Endodermal cell (in vitro differentiated cells): ENCODE measurements around the gene SPACA7. TPM values are rescaled to one million over a fixed set of nuclear protein-coding genes. Genes with fewer than 3 reads are reported as not detected.
"Not testable (repeated sequence)": the region's sequence is repeated elsewhere in the genome, so short reads cannot be mapped to it uniquely, and the experiment has no call there.

Experiments used
- DNase-seq: peaks from one replicate; pipeline ENCODE4 v3.0.0-alpha.2; 2017
- H3K27ac ChIP-seq: 2 replicates; pipeline ENCODE4 v1.5.1; 2013; ENCODE audit warnings: mild to moderate bottlenecking, low read depth, low read length, moderate library complexity
- H3K27me3 ChIP-seq: 2 replicates; pipeline ENCODE4 v1.6.1; 2013; ENCODE audit warnings: mild to moderate bottlenecking, low read length, moderate library complexity; ENCODE audit not compliant: insufficient read depth, control insufficient read depth, poor library complexity, severe bottlenecking
- H3K36me3 ChIP-seq: 2 replicates; pipeline ENCODE4 v1.7.0; 2013; ENCODE audit warnings: mild to moderate bottlenecking, low read length, moderate library complexity; ENCODE audit not compliant: control insufficient read depth, insufficient read depth
- H3K4me1 ChIP-seq: one replicate; pipeline ENCODE4 v1.7.0; 2013; ENCODE audit warnings: low read length; ENCODE audit not compliant: control insufficient read depth, insufficient read depth
- H3K4me3 ChIP-seq: 2 replicates; pipeline ENCODE4 v1.5.1; 2013; ENCODE audit warnings: mild to moderate bottlenecking, low read length, moderate library complexity
- H3K9ac ChIP-seq: 2 replicates; pipeline ENCODE4 v1.6.1; 2013; ENCODE audit warnings: mild to moderate bottlenecking, low read length, moderate library complexity; ENCODE audit not compliant: poor library complexity, severe bottlenecking; ENCODE audit errors: extremely low read depth
- H3K9me3 ChIP-seq: 2 replicates; pipeline ENCODE4 v1.6.1; 2013; ENCODE audit warnings: mild to moderate bottlenecking, low read length, moderate library complexity; ENCODE audit not compliant: control insufficient read depth
- H3K27ac Mint-ChIP-seq: 2 replicates; pipeline ENCODE4 v1.8.0; 2020; ENCODE audit warnings: mixed read lengths
- H3K27me3 Mint-ChIP-seq: 2 replicates; pipeline ENCODE4 v1.8.0; 2021; ENCODE audit warnings: mild to moderate bottlenecking, mixed read lengths; ENCODE audit not compliant: insufficient read depth
- H3K36me3 Mint-ChIP-seq: 2 replicates; pipeline ENCODE4 v1.8.0; 2020; ENCODE audit warnings: low read depth, mixed read lengths
- H3K4me1 Mint-ChIP-seq: 2 replicates; pipeline ENCODE4 v1.8.0; 2020; ENCODE audit warnings: mixed read lengths
- H3K4me3 Mint-ChIP-seq: 2 replicates; pipeline ENCODE4 v1.8.0; 2020; ENCODE audit warnings: mild to moderate bottlenecking, moderate library complexity, mixed read lengths
- H3K9me3 Mint-ChIP-seq: 2 replicates; pipeline ENCODE4 v1.8.0; 2020; ENCODE audit warnings: mild to moderate bottlenecking, mixed read lengths
- WGBS, 2 experiments: methylation state at CpG; one replicate each; pipeline versions ENCODE4 v1.1.5 to v1.1.7; 2013; ENCODE audit warnings: missing lambda C conversion rate in 2 of 2, mixed read lengths in 1 of 2; ENCODE audit not compliant: insufficient coverage in 1 of 2, insufficient read length in 1 of 2; 5-methylcytosine and 5-hydroxymethylcytosine counted together
- total RNA-seq, 2 donors: library from RNA; stranded (reverse); fragmentation: NEBNext Ultra II Directional in 1 of 2; extraction: Animal tissue kit (Norgen Biotek cat#: 25700) in 1 of 2; gene quantifications; 2 replicates in 1 of 2; 3 replicates in 1 of 2; pipeline ENCODE4 v1.2.1, GENCODE V29; 2021
- TF ChIP-seq, protein P1 (sequence below): fragments of 200-600 bp; sonication (generic); conservative IDR thresholded peaks from 2 replicates; pipeline ENCODE4 v1.5.0; 2021; ENCODE audit warnings: antibody characterized with exemption, mild to moderate bottlenecking

The SPACA7 gene
- total RNA-seq, 2 donors from 2014 or later, result not detected

DNA sequence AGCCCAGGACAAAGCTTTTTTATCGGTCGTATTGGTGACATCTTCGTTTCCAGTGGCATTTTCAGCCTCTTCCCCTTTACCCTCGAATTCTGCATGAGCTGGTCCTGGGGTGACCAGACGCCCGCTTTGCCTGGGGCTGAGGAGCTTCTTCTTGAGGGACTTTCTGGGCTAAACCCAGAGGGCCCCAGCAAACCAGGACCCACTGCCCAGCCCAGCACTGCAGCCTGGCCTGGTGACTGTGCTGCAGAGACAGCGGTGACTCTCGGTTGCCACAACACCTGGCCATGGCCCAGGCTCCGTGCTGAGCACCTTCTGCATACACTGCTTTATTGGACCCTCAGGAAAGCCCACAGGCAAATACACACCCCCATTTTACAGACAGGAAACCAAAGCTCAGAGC is 21.0 kb downstream of the SPACA7 start:
- no peak overlapping the region for H3K4me3 Mint-ChIP-seq
- H3K36me3 ChIP-seq, result no peaks in the 10 kb centered on the region
- H3K27me3 Mint-ChIP-seq, result peaks cover 1% of the 10 kb centered on the region
- no peak overlapping the region for H3K27ac Mint-ChIP-seq
- H3K4me1 ChIP-seq, result no peaks in the 10 kb centered on the region
- no peaks in the 10 kb centered on the region for H3K9me3 Mint-ChIP-seq
- no peak overlapping the region for H3K27ac ChIP-seq
- DNase-seq, result no peak
- WGBS, 2 experiments, result 83 to 91% methylated on average over 4 to 9 of the region's 9 CpGs
- H3K27me3 ChIP-seq, result no peaks in the 10 kb centered on the region
- H3K4me1 Mint-ChIP-seq, result no peaks in the 10 kb centered on the region
- no peaks in the 10 kb centered on the region for H3K9me3 ChIP-seq
- H3K36me3 Mint-ChIP-seq, result no peaks in the 10 kb centered on the region
- no peak overlapping the region for H3K4me3 ChIP-seq
- TF ChIP-seq, protein P1, sequence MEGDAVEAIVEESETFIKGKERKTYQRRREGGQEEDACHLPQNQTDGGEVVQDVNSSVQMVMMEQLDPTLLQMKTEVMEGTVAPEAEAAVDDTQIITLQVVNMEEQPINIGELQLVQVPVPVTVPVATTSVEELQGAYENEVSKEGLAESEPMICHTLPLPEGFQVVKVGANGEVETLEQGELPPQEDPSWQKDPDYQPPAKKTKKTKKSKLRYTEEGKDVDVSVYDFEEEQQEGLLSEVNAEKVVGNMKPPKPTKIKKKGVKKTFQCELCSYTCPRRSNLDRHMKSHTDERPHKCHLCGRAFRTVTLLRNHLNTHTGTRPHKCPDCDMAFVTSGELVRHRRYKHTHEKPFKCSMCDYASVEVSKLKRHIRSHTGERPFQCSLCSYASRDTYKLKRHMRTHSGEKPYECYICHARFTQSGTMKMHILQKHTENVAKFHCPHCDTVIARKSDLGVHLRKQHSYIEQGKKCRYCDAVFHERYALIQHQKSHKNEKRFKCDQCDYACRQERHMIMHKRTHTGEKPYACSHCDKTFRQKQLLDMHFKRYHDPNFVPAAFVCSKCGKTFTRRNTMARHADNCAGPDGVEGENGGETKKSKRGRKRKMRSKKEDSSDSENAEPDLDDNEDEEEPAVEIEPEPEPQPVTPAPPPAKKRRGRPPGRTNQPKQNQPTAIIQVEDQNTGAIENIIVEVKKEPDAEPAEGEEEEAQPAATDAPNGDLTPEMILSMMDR, result no peak
- H3K9ac ChIP-seq, result no peak overlapping the region

GRCh38 chr13:112398347-112398746 is 22.2 kb downstream of the SPACA7 start:
- H3K4me3 Mint-ChIP-seq, H3K27ac Mint-ChIP-seq, DNase-seq, H3K9me3 Mint-ChIP-seq, H3K4me1 Mint-ChIP-seq, H3K27me3 Mint-ChIP-seq, H3K27ac ChIP-seq, H3K36me3 Mint-ChIP-seq, H3K36me3 ChIP-seq, H3K27me3 ChIP-seq, H3K4me1 ChIP-seq, H3K4me3 ChIP-seq, H3K9me3 ChIP-seq, H3K9ac ChIP-seq: not testable (repeated sequence)
- WGBS, 2 experiments, result 83% methylated on average over 1 of the region's 6 CpGs; no CpG with 5 or more reads in 1 of the 2 experiments

DNA sequence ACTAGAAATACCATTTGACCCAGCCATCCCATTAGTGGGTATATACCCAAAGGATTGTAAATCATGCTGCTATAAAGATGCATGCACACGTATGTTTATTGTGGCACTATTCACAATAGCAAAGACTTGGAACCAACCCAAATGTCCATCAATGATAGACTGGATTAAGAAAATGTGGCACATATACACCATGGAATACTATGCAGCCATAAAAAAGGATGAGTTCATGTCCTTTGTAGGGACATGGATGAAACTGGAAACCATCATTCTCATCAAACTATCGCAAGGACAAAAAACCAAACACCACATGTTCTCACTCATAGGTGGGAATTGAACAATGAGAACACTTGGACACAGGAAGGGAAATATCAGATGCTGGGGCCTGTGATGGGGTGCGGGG is 33.7 kb downstream of the SPACA7 start:
- Mint-ChIP-seq H3K27me3 (peaks cover 10% of the 10 kb centered on the region), H3K9me3 (peaks cover 24% of the 10 kb centered on the region)
- not testable (repeated sequence) for H3K4me1 ChIP-seq, H3K4me3 ChIP-seq, H3K27me3 ChIP-seq, H3K9me3 ChIP-seq, H3K27ac ChIP-seq, H3K36me3 ChIP-seq, H3K9ac ChIP-seq, H3K4me1 Mint-ChIP-seq, DNase-seq, H3K36me3 Mint-ChIP-seq, H3K4me3 Mint-ChIP-seq, H3K27ac Mint-ChIP-seq
- 100% methylated on average over 1 of the region's 3 CpGs; no CpG with 5 or more reads in 1 of the 2 experiments for whole genome bisulfite sequencing, 2 experiments

DNA sequence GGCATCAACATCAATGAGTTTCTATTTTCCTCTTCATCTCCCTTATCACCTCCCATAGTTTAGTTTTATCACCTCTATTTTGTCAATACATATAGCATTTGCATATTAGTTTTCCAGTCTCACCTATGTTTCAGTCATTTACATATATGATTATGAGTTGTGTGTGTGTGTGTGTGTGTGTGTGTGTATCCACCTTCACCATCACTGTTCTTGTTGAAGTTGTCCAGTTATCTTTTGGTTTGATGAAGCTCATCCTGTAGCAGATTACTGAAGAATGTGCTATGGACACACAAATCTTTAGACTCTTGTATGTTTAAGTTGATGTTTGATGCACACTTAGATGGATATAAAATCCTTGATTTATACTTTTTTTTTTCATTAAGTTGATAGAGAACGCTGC is 40.5 kb downstream of the SPACA7 start:
- no peaks in the 10 kb centered on the region for H3K4me1 Mint-ChIP-seq
- no peaks in the 10 kb centered on the region for H3K36me3 Mint-ChIP-seq
- peaks cover 79% of the 10 kb centered on the region for H3K9me3 Mint-ChIP-seq
- H3K27ac ChIP-seq, result no peak overlapping the region
- peaks cover 9% of the 10 kb centered on the region for H3K27me3 Mint-ChIP-seq
- TF ChIP-seq, protein P1, result no peak
- no peaks in the 10 kb centered on the region for H3K4me1 ChIP-seq
- no peak overlapping the region for H3K27ac Mint-ChIP-seq
- no peak overlapping the region for H3K4me3 Mint-ChIP-seq
- DNase-seq, result no peak
- no peak overlapping the region for H3K4me3 ChIP-seq
- 86% methylated on average over 1 of the region's 1 CpG; no CpG with 5 or more reads in 1 of the 2 experiments for WGBS, 2 experiments
- no peak overlapping the region for H3K9ac ChIP-seq
- H3K36me3 ChIP-seq, result no peaks in the 10 kb centered on the region
- no peaks in the 10 kb centered on the region for H3K27me3 ChIP-seq
- peaks cover 31% of the 10 kb centered on the region for H3K9me3 ChIP-seq
